HG02610 (cell line): ENCODE results near the gene PTPRR.

Experiments used
- ATAC-seq: cut with Tn5 transposase; IDR thresholded peaks from one replicate; pipeline ENCODE4 v1.9.1; 2021; ENCODE audit warnings: mild to moderate bottlenecking, moderate library complexity; ENCODE audit not compliant: unreplicated experiment

The PTPRR gene

GRCh38 chr12:70657616-70658286 is 262.8 kb downstream of the PTPRR start:
- ATAC-seq = no peak

GRCh38 chr12:70652451-70652850 is 268.1 kb downstream of the PTPRR start:
- ATAC-seq = no peak

GRCh38 chr12:70648831-70649230 is 271.7 kb downstream of the PTPRR start:
- no peak for ATAC-seq

- ATAC-seq = no peak
Measured at GRCh38 chr12:70648191-70648590, 272.3 kb downstream of the PTPRR start.

GRCh38 chr12:70646850-70647249 is 273.7 kb downstream of the PTPRR start:
- no peak for ATAC-seq

GRCh38 chr12:70645494-70646317 is 274.8 kb downstream of the PTPRR start:
- peak; percentile 83 for ATAC-seq

- no peak for ATAC-seq
Measured at GRCh38 chr12:70644861-70645260, 275.7 kb downstream of the PTPRR start.

- ATAC-seq = no peak
Measured at GRCh38 chr12:70643939-70644338, 276.6 kb downstream of the PTPRR start.

- no peak for ATAC-seq
Measured at GRCh38 chr12:70641691-70642090, 278.8 kb downstream of the PTPRR start.

GRCh38 chr12:70640901-70641300 is 279.6 kb downstream of the PTPRR start:
- no peak for ATAC-seq

GRCh38 chr12:70639535-70639934 is 281.0 kb downstream of the PTPRR start:
- ATAC-seq = no peak

- no peak for ATAC-seq
Measured at GRCh38 chr12:70638639-70639360, 281.7 kb downstream of the PTPRR start.

GRCh38 chr12:70637303-70638085 is 283.0 kb downstream of the PTPRR start, which contains the start of gene PTPRB:
Gene PTPRB (minus strand): TSS chr12:70637429. CDS start chr12:70637395, 34 bp downstream.
- ATAC-seq = no peak

GRCh38 chr12:70635755-70636154 is 284.8 kb downstream of the PTPRR start:
- ATAC-seq = no peak

- no peak for ATAC-seq
Measured at GRCh38 chr12:70628701-70629480, 291.6 kb downstream of the PTPRR start.

- ATAC-seq = no peak
Measured at GRCh38 chr12:70627677-70628076, 292.9 kb downstream of the PTPRR start.

- no peak for ATAC-seq
Measured at GRCh38 chr12:70626180-70626579, 294.4 kb downstream of the PTPRR start.

- ATAC-seq = no peak
Measured at GRCh38 chr12:70619471-70620152, 300.9 kb downstream of the PTPRR start.

GRCh38 chr12:70618371-70618770 is 302.2 kb downstream of the PTPRR start:
- ATAC-seq = no peak
